Measurements from ENCODE around the gene CHST5. TPM values are rescaled to one million over a fixed set of nuclear protein-coding genes. Genes with fewer than 3 reads are reported as not detected.

CHST5 gene
- polyA plus RNA-seq, 1 donor (not counting 4 experiments of a cell fraction or from before 2014, with no cell fraction given) = 0.12 TPM

- Histone ChIP-seq H3K4me3 (ENCODE audit: control insufficient read depth in 2 of 3, extremely low read depth in 1 of 3, insufficient read depth in 2 of 3, low read depth in 1 of 3, low read length in 3 of 3) (no peak overlapping the region), H3K9me3 (ENCODE audit: control insufficient read depth, low read depth, low read length) (no peaks in the 10 kb centered on the region), H3K36me3 (ENCODE audit: control insufficient read depth in 2 of 2, extremely low read depth in 1 of 2, insufficient read depth in 2 of 2, low read length in 2 of 2) (no peaks in the 10 kb centered on the region), H3K27me3 (ENCODE audit: control insufficient read depth, extremely low read depth, insufficient read depth, low read length) (no peaks in the 10 kb centered on the region), H3K27ac (ENCODE audit: control insufficient read depth, insufficient read depth, low read length) (peak overlapping the region; percentile 66), H3K4me2 (ENCODE audit: control insufficient read depth, extremely low read depth, insufficient read depth, low read depth, low read length) (peak overlapping the region; percentile 55), H3K79me2 (ENCODE audit: control insufficient read depth, insufficient read depth, low read length) (no peaks in the 10 kb centered on the region), H4K20me1 (ENCODE audit: control insufficient read depth, extremely low read depth, insufficient read depth, low read length) (no peaks in the 10 kb centered on the region), H3K4me1 (ENCODE audit: control insufficient read depth, extremely low read depth, insufficient read depth, low read length) (peaks cover 44% of the 10 kb centered on the region), H3K9ac (ENCODE audit: control insufficient read depth, extremely low read depth, insufficient read depth, low read length) (peak overlapping the region; percentile 51), H2AFZ (ENCODE audit: control insufficient read depth, low read length) (peak overlapping the region; percentile 43), H3K9me1 (ENCODE audit: control insufficient read depth, extremely low read depth, insufficient read depth, low read length) (no peaks in the 10 kb centered on the region)
- dilution Hi-C loops (cut with MboI; ENCODE audit: extremely low pct_ligation_motif_present, low sequenced_read_pairs) = no loop called here
- TF ChIP-seq EZH2 (IDR thresholded peaks at IDR 0.05; ENCODE audit: low read length) (no peak), CTCF (optimal IDR thresholded peaks at IDR 0.05 in 1 of 3, IDR thresholded peaks at IDR 0.05 in 1 of 3, conservative IDR thresholded peaks at IDR 0.05 in 1 of 3; ENCODE audit: extremely low read depth in 1 of 3, insufficient read depth in 2 of 3, low read length in 3 of 3) (peak in 1 of 3 experiments; percentile 37)
- peak; percentile 99 for DNase-seq (ENCODE audit: low read depth, low spot score)
- peak; percentile 88 for FAIRE-seq
These were observed 49.8 kb downstream of the CHST5 start for GRCh38 chr16:75486014-75486675.

GRCh38 chr16:75485230-75486013 is 50.5 kb downstream of the CHST5 start:
- no peak for TF ChIP-seq EZH2 (IDR thresholded peaks at IDR 0.05; ENCODE audit: low read length)
- no peak for TF ChIP-seq CTCF (optimal IDR thresholded peaks at IDR 0.05 in 1 of 3, IDR thresholded peaks at IDR 0.05 in 1 of 3, conservative IDR thresholded peaks at IDR 0.05 in 1 of 3; ENCODE audit: extremely low read depth in 1 of 3, insufficient read depth in 2 of 3, low read length in 3 of 3)
- Histone ChIP-seq H3K27ac (ENCODE audit: control insufficient read depth, insufficient read depth, low read length) (peak overlapping the region; percentile 66), H2AFZ (ENCODE audit: control insufficient read depth, low read length) (peak overlapping the region; percentile 43), H4K20me1 (ENCODE audit: control insufficient read depth, extremely low read depth, insufficient read depth, low read length) (no peaks in the 10 kb centered on the region), H3K9me1 (ENCODE audit: control insufficient read depth, extremely low read depth, insufficient read depth, low read length) (no peaks in the 10 kb centered on the region), H3K4me3 (ENCODE audit: control insufficient read depth in 2 of 3, extremely low read depth in 1 of 3, insufficient read depth in 2 of 3, low read depth in 1 of 3, low read length in 3 of 3) (no peak overlapping the region), H3K4me2 (ENCODE audit: control insufficient read depth, extremely low read depth, insufficient read depth, low read depth, low read length) (peak overlapping the region; percentile 55), H3K9ac (ENCODE audit: control insufficient read depth, extremely low read depth, insufficient read depth, low read length) (peak overlapping the region; percentile 51), H3K4me1 (ENCODE audit: control insufficient read depth, extremely low read depth, insufficient read depth, low read length) (peaks cover 44% of the 10 kb centered on the region), H3K9me3 (ENCODE audit: control insufficient read depth, low read depth, low read length) (no peaks in the 10 kb centered on the region), H3K36me3 (ENCODE audit: control insufficient read depth in 2 of 2, extremely low read depth in 1 of 2, insufficient read depth in 2 of 2, low read length in 2 of 2) (no peaks in the 10 kb centered on the region), H3K79me2 (ENCODE audit: control insufficient read depth, insufficient read depth, low read length) (no peaks in the 10 kb centered on the region), H3K27me3 (ENCODE audit: control insufficient read depth, extremely low read depth, insufficient read depth, low read length) (no peaks in the 10 kb centered on the region)
- FAIRE-seq = no peak
- dilution Hi-C loops (cut with MboI; ENCODE audit: extremely low pct_ligation_motif_present, low sequenced_read_pairs) = no loop called here
- no peak for DNase-seq (ENCODE audit: low read depth, low spot score)
